ENCODE measurements around the gene STEAP4. TPM values are rescaled to one million over a fixed set of nuclear protein-coding genes. Genes with fewer than 3 reads are reported as not detected.
"Not testable (repeated sequence)": the region's sequence is repeated elsewhere in the genome, so short reads cannot be mapped to it uniquely, and the experiment has no call there.

STEAP4 gene
- total RNA-seq, 1 experiment from 2014 or later = 0.17 TPM

- DNase-seq (ENCODE audit: low spot score) = no peak
- no peak overlapping the region for H3K4me3 Mint-ChIP-seq
- peaks cover 7% of the 10 kb centered on the region for H3K36me3 Mint-ChIP-seq
- TF ChIP-seq NR1H2 (CRISPR knock-in tag; IDR thresholded peaks at IDR 0.05) (no peak), SMAD4 (CRISPR knock-in tag; IDR thresholded peaks at IDR 0.05) (no peak), ZNF416 (CRISPR knock-in tag; IDR thresholded peaks at IDR 0.05) (no peak)
- H3K27me3 Mint-ChIP-seq (ENCODE audit: low read depth) = no peaks in the 10 kb centered on the region
- POLR2A ChIA-PET = no interaction called here
- ATAC-seq = no peak
- CTCF ChIA-PET = no interaction called here
- peaks cover 29% of the 10 kb centered on the region for H3K9me3 Mint-ChIP-seq
- no peak overlapping the region for H3K27ac Mint-ChIP-seq
- H3K4me1 Mint-ChIP-seq = no peaks in the 10 kb centered on the region
Observed at GRCh38 chr7:88267421-88267820, 39.3 kb downstream of the STEAP4 start.

- POLR2A ChIA-PET, CTCF ChIA-PET: not testable (repeated sequence)
Observed at GRCh38 chr7:88264987-88265386, 41.7 kb downstream of the STEAP4 start.

GRCh38 chr7:88262562-88262961 is 44.1 kb downstream of the STEAP4 start:
- Mint-ChIP-seq H3K27ac (no peak overlapping the region), H3K4me1 (no peaks in the 10 kb centered on the region), H3K27me3 (ENCODE audit: low read depth) (no peaks in the 10 kb centered on the region; the same call in 1 of the 2 replicates), H3K9me3 (peaks cover 23% of the 10 kb centered on the region), H3K4me3 (no peak overlapping the region), H3K36me3 (peaks cover 6% of the 10 kb centered on the region)
- no peak for TF ChIP-seq NR1H2 (CRISPR knock-in tag; IDR thresholded peaks at IDR 0.05)
- POLR2A ChIA-PET = interaction anchor here (0.8 kb wide), 1 partner anchor 83 kb away, joined by 3 read pairs; no protein-coding TSS in a partner anchor
- DNase-seq (ENCODE audit: low spot score) (no peak), ATAC-seq (no peak)
- CTCF ChIA-PET = no interaction called here

More at GRCh38 chr7:88264987-88265386, 41.7 kb downstream of the STEAP4 start:
- peaks cover 10% of the 10 kb centered on the region for H3K36me3 Mint-ChIP-seq
- H3K9me3 Mint-ChIP-seq = peaks cover 36% of the 10 kb centered on the region
- not testable (repeated sequence) for H3K27ac Mint-ChIP-seq; H3K4me1 Mint-ChIP-seq; ATAC-seq; H3K27me3 Mint-ChIP-seq (ENCODE audit: low read depth); DNase-seq (ENCODE audit: low spot score); H3K4me3 Mint-ChIP-seq

- DNase-seq (ENCODE audit: low spot score) = no peak
- no peak for ATAC-seq
- TF ChIP-seq E2F1 (CRISPR knock-in tag; IDR thresholded peaks at IDR 0.05) = no peak
- Mint-ChIP-seq H3K27me3 (ENCODE audit: low read depth) (no peaks in the 10 kb centered on the region; the same call in 1 of the 2 replicates), H3K4me1 (no peaks in the 10 kb centered on the region), H3K4me3 (no peak overlapping the region), H3K27ac (no peak overlapping the region), H3K36me3 (peaks cover 3% of the 10 kb centered on the region; the same call in 1 of the 2 replicates), H3K9me3 (peaks cover 19% of the 10 kb centered on the region)
- CTCF ChIA-PET = no interaction called here
- POLR2A ChIA-PET = no interaction called here
Observed at GRCh38 chr7:88260719-88261118, 46.0 kb downstream of the STEAP4 start.

- Mint-ChIP-seq H3K27ac (no peak overlapping the region), H3K36me3 (peaks cover 3% of the 10 kb centered on the region; the same call in 1 of the 2 replicates), H3K9me3 (peaks cover 17% of the 10 kb centered on the region), H3K4me3 (no peak overlapping the region), H3K27me3 (ENCODE audit: low read depth) (no peaks in the 10 kb centered on the region; the same call in 1 of the 2 replicates), H3K4me1 (no peaks in the 10 kb centered on the region)
- POLR2A ChIA-PET = no interaction called here
- CTCF ChIA-PET = no interaction called here
- DNase-seq (ENCODE audit: low spot score) (no peak), ATAC-seq (no peak)
- TF ChIP-seq NR1H2 (CRISPR knock-in tag; IDR thresholded peaks at IDR 0.05) (no peak), IRF1 (CRISPR knock-in tag; IDR thresholded peaks at IDR 0.05) (no peak), NR3C1 (CRISPR knock-in tag; conservative IDR thresholded peaks at IDR 0.05; ENCODE audit: low read depth) (no peak), ESRRA (CRISPR knock-in tag; IDR thresholded peaks at IDR 0.05; ENCODE audit: borderline replicate concordance) (no peak), ZNF263 (CRISPR knock-in tag; IDR thresholded peaks at IDR 0.05; ENCODE audit: low read depth) (no peak), ZNF423 (CRISPR knock-in tag; IDR thresholded peaks at IDR 0.05) (no peak)
Observed at GRCh38 chr7:88259656-88260380, 46.9 kb downstream of the STEAP4 start.

GRCh38 chr7:88258296-88258695 is 48.4 kb downstream of the STEAP4 start:
- Mint-ChIP-seq H3K9me3 (peaks cover 29% of the 10 kb centered on the region), H3K36me3 (peaks cover 18% of the 10 kb centered on the region)
- CTCF ChIA-PET; H3K4me3 Mint-ChIP-seq; H3K4me1 Mint-ChIP-seq; POLR2A ChIA-PET; ATAC-seq; H3K27me3 Mint-ChIP-seq (ENCODE audit: low read depth); DNase-seq (ENCODE audit: low spot score); H3K27ac Mint-ChIP-seq: not testable (repeated sequence)
